ENCODE measurements around the gene SLC38A1. TPM values are rescaled to one million over a fixed set of nuclear protein-coding genes. Genes with fewer than 3 reads are reported as not detected.

Gene SLC38A1
- total and polyA plus RNA-seq, 2 experiments from 2014 or later, result 114 to 234 TPM

DNA sequence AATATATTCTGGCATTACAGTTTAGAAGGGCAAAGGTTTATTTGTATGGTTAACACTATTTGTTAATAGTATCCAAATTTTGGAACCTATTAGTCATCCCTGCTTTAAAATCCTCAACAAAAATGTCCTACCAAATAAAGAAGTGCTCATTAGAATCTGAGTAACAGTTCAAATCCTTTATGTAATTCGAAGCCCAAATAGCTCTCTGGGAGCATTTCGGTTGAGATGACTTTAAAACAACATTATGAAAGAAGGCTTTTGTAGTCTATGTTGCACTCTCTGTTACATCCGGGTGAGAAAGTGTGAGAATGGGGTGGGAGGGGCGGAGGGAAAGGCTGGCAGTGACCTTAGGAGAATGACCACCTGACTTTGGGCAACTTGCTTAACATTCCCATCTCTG, 59.7 kb downstream of the SLC38A1 start (continued):
- TF ChIP-seq CTCF (conservative IDR thresholded peaks at IDR 0.05; ENCODE audit: low read depth in 2 of 2) (no peak), EZH2phosphoT487 (IDR thresholded peaks at IDR 0.05; ENCODE audit: unreplicated experiment) (no peak)
- TF ChIP-seq, protein P1, sequence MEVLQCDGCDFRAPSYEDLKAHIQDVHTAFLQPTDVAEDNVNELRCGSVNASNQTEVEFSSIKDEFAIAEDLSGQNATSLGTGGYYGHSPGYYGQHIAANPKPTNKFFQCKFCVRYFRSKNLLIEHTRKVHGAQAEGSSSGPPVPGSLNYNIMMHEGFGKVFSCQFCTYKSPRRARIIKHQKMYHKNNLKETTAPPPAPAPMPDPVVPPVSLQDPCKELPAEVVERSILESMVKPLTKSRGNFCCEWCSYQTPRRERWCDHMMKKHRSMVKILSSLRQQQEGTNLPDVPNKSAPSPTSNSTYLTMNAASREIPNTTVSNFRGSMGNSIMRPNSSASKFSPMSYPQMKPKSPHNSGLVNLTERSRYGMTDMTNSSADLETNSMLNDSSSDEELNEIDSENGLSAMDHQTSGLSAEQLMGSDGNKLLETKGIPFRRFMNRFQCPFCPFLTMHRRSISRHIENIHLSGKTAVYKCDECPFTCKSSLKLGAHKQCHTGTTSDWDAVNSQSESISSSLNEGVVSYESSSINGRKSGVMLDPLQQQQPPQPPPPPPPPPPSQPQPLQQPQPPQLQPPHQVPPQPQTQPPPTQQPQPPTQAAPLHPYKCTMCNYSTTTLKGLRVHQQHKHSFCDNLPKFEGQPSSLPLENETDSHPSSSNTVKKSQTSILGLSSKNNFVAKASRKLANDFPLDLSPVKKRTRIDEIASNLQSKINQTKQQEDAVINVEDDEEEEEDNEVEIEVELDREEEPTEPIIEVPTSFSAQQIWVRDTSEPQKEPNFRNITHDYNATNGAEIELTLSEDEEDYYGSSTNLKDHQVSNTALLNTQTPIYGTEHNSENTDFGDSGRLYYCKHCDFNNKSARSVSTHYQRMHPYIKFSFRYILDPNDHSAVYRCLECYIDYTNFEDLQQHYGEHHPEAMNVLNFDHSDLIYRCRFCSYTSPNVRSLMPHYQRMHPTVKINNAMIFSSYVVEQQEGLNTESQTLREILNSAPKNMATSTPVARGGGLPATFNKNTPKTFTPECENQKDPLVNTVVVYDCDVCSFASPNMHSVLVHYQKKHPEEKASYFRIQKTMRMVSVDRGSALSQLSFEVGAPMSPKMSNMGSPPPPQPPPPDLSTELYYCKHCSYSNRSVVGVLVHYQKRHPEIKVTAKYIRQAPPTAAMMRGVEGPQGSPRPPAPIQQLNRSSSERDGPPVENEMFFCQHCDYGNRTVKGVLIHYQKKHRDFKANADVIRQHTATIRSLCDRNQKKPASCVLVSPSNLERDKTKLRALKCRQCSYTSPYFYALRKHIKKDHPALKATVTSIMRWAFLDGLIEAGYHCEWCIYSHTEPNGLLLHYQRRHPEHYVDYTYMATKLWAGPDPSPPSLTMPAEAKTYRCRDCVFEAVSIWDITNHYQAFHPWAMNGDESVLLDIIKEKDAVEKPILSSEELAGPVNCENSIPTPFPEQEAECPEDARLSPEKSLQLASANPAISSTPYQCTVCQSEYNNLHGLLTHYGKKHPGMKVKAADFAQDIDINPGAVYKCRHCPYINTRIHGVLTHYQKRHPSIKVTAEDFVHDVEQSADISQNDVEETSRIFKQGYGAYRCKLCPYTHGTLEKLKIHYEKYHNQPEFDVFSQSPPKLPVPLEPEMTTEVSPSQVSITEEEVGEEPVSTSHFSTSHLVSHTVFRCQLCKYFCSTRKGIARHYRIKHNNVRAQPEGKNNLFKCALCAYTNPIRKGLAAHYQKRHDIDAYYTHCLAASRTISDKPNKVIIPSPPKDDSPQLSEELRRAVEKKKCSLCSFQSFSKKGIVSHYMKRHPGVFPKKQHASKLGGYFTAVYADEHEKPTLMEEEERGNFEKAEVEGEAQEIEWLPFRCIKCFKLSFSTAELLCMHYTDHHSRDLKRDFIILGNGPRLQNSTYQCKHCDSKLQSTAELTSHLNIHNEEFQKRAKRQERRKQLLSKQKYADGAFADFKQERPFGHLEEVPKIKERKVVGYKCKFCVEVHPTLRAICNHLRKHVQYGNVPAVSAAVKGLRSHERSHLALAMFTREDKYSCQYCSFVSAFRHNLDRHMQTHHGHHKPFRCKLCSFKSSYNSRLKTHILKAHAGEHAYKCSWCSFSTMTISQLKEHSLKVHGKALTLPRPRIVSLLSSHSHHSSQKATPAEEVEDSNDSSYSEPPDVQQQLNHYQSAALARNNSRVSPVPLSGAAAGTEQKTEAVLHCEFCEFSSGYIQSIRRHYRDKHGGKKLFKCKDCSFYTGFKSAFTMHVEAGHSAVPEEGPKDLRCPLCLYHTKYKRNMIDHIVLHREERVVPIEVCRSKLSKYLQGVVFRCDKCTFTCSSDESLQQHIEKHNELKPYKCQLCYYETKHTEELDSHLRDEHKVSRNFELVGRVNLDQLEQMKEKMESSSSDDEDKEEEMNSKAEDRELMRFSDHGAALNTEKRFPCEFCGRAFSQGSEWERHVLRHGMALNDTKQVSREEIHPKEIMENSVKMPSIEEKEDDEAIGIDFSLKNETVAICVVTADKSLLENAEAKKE (CRISPR knock-in tag; IDR thresholded peaks at IDR 0.05), result no peak

GRCh38 chr12:46208370-46208769, 60.5 kb downstream of the SLC38A1 start:
- no peak overlapping the region for H3K4me2 ChIP-seq
- no peaks in the 10 kb centered on the region for H3K27me3 ChIP-seq (ENCODE audit: insufficient read depth)
- H3K27ac Mint-ChIP-seq, result no peak overlapping the region
- H3K36me3 ChIP-seq (ENCODE audit: insufficient read depth), result peaks cover 46% of the 10 kb centered on the region
- H3K4me3 ChIP-seq, result no peak overlapping the region
- no peak for TF ChIP-seq REST (IDR thresholded peaks at IDR 0.05; ENCODE audit: unreplicated experiment)
- no peak for TF ChIP-seq POLR2AphosphoS5 (IDR thresholded peaks at IDR 0.05; ENCODE audit: low read depth)
- no peak for TF ChIP-seq ZNF114 (CRISPR knock-in tag; IDR thresholded peaks at IDR 0.05)
- TF ChIP-seq CREB1 (CRISPR knock-in tag; IDR thresholded peaks at IDR 0.05; ENCODE audit: low read depth), result no peak
- TF ChIP-seq ZNF331 (CRISPR knock-in tag; IDR thresholded peaks at IDR 0.05; ENCODE audit: low read depth), result no peak
- TF ChIP-seq STAT1 (IDR thresholded peaks at IDR 0.05; ENCODE audit: unreplicated experiment), result no peak
- TF ChIP-seq JUNB (IDR thresholded peaks at IDR 0.05; ENCODE audit: unreplicated experiment), result no peak
- no peaks in the 10 kb centered on the region for H3K9me2 ChIP-seq (ENCODE audit: insufficient read depth)
- H3K27ac ChIP-seq (ENCODE audit: low read depth), result no peak overlapping the region
- H3K27me3 Mint-ChIP-seq (ENCODE audit: insufficient read depth, low read depth, poor library complexity), result no peaks in the 10 kb centered on the region
- H3K9me3 Mint-ChIP-seq, result no peaks in the 10 kb centered on the region
- H2AFZ ChIP-seq, result no peak overlapping the region
- no peaks in the 10 kb centered on the region for H3F3A ChIP-seq (replicated peaks; ENCODE audit: low read depth)
- peaks cover 8% of the 10 kb centered on the region; the same call in 1 of the 2 replicates for H4K20me1 ChIP-seq (replicated peaks; ENCODE audit: insufficient read depth)
- peaks cover 45% of the 10 kb centered on the region for H3K4me1 Mint-ChIP-seq
- ATAC-seq, result no peak
- H3K79me2 ChIP-seq (replicated peaks; ENCODE audit: insufficient read depth), result peaks cover 58% of the 10 kb centered on the region
- peaks cover 15% of the 10 kb centered on the region; the same call in 1 of the 2 replicates for H3K4me1 ChIP-seq (ENCODE audit: insufficient read depth)
- no peak overlapping the region for H3K4me3 Mint-ChIP-seq
- no peak for DNase-seq (ENCODE audit: low spot score)
- H3K36me3 Mint-ChIP-seq (ENCODE audit: low read depth), result peaks cover 94% of the 10 kb centered on the region

Data from GM23338 (cell line).